Activated effector memory CD4-positive, alpha-beta T cell treated with Interleukin-2 at 50 U/mL for 16 hours (primary cell): ENCODE results near the gene ACE2.
"Not testable (repeated sequence)": the region's sequence is repeated elsewhere in the genome, so short reads cannot be mapped to it uniquely, and the experiment has no call there.

Experiments
- DNase-seq: peaks from one replicate; pipeline ENCODE4 v3.0.0-alpha.2; 2020

The ACE2 gene

DNA sequence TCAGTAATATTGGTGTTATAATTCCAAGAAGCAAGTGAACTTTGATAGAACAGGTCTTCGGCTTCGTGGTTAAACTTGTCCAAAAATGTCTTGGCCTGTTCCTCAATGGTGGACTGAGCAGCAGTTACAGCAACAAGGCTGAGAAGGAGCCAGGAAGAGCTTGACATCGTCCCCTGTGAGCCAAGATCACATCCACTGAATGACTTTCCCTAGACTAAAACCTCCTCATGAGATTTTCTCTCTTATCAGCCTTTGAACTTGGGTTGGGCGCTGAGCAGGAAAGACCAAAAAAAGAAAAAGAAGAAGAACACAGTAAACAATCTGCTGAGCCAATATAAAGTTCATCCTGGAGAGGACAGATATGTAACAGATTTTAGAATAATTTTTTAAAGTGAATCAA lies at the start of gene ACE2:
TSS of gene ACE2 (minus strand) at position 216 of the 400 bp plus-strand sequence. CDS start at position 167, 49 bp downstream.
- no peak for DNase-seq

- not testable (repeated sequence) for DNase-seq
Measured at GRCh38 chrX:15647510-15647909, 46.8 kb upstream of the ACE2 start.

GRCh38 chrX:15646543-15646942 lies 45.8 kb upstream of the ACE2 start:
- no peak for DNase-seq

GRCh38 chrX:15646031-15646430 lies 45.3 kb upstream of the ACE2 start:
- no peak for DNase-seq

- no peak for DNase-seq
Measured at GRCh38 chrX:15645266-15645665, 44.5 kb upstream of the ACE2 start.

DNA sequence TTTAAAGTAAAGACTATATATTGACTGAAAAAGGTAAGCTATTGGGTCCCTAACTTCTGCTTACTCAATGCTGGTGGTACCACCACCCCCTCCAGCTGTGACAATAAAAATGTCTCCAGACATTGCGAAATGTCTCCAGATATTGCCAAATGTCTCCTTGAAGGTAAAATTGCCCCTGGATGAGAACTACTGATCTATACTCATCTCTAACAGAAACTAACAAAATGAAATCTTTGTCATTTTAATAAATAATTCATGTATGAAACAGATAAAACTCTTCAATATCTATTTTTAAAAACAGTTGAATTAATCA lies 43.8 kb upstream of the ACE2 start:
- no peak for DNase-seq

- no peak for DNase-seq
Measured at GRCh38 chrX:15643786-15644559, 43.2 kb upstream of the ACE2 start.

- no peak for DNase-seq
Measured at GRCh38 chrX:15631637-15632036, 30.9 kb upstream of the ACE2 start.

DNA sequence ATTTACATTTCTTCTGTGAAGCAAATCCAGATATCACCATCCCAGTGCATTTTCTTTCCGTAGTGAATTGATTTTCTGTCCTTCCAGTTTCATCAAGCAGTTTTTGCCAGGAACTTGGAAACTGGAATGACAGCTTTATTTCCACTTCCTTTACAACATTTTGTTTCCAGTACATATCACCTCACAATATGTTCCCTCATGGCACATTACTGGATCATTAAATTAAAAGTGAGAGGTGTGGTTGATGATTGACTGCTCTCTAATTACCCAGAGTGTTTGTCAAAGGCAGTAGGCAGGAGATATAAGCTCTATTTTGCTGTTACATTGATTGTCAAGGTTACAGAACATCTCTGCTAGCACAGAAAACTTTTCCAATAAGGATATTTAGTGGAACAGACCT lies 22.3 kb upstream of the ACE2 start:
- no peak for DNase-seq

- DNase-seq, result no peak
Measured at GRCh38 chrX:15619053-15619755, 18.4 kb upstream of the ACE2 start.

GRCh38 chrX:15617111-15617510 lies 16.4 kb upstream of the ACE2 start:
- no peak for DNase-seq

DNA sequence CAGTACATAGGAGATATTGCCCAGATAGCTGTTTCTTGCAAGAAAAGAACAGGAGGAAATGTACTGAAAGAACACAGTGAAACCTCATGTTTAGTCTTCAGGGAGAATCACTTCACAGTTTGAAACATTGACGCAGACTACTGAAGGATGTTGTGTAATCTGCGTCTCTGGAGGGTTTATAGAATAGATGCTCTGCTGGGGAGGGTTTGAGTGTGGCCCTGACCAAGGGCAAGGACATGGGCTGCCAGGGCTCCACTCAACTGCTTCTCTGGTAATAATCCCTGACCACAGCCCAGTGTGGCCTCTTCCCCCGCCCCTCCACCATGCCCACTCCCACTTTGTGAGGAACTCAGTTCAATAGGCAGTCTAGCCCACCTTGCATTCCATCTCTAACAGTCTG lies 15.8 kb upstream of the ACE2 start:
- no peak for DNase-seq

GRCh38 chrX:15607067-15607466 lies 6.3 kb upstream of the ACE2 start:
- no peak for DNase-seq

- no peak for DNase-seq
Measured at GRCh38 chrX:15606136-15606535, 5.4 kb upstream of the ACE2 start.

DNA sequence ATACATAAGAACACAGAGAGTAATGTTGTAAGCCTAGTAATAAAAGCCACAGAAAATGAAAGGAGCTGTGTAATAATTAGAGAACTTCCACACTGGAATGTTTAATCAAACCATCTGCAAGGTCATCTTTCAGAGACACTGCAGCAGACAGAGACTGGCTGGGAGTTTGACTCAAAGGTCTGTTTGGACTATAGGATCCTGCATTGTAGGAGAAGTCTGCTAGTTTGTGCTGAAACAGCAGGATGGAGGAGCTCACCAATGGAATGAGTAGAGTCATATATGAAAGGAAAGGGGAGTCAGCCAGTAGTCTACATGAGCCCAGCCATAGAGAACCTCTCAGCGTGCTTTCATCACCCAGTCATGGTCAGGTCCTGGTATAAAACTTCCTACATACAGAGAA lies 4.5 kb upstream of the ACE2 start:
- no peak for DNase-seq

- DNase-seq, result no peak
Measured at GRCh38 chrX:15602761-15603160, 2.0 kb upstream of the ACE2 start.

DNA sequence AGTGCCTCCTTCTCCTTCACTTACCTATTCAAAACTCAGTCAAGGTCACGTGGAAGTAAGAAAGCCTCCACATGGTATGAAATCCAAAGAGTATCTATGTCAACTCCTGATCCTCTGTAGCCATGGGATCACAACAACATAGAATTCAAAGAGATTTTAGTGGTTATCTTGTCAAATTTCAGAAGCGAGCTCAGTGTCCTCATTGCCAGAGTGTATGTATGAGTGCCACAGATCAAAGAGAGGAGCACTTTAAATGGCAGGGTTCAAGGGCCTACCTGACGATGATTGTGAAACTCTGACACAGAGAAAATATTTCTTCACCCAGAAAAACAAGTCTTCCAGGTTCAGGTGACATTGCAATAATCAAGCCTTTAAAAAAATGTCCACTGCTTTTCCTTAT lies 1.2 kb upstream of the ACE2 start:
- DNase-seq, result no peak

DNA sequence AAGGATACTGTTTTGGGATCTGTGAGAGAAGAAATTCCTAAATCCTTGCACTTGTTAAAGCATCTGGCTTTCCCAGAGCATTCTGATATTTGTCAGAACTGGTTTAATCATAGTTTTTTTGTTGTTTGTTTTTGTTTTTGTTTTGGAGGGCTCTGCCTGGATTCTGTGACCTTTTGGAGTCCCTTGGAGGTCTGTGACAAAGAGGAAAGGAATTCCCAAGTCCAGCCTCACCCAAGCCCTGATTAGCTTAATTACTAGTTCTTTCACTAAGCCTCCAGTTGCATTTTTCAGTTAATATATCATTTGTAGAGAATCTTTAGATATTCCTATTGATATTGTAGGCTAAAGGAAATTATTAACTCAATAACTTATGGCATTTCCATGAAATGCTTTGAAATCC lies 711 bp downstream of the ACE2 start:
- no peak for DNase-seq

GRCh38 chrX:15599461-15599860 lies 1.3 kb downstream of the ACE2 start:
- no peak for DNase-seq

GRCh38 chrX:15598026-15598425 lies 2.7 kb downstream of the ACE2 start:
- no peak for DNase-seq

DNA sequence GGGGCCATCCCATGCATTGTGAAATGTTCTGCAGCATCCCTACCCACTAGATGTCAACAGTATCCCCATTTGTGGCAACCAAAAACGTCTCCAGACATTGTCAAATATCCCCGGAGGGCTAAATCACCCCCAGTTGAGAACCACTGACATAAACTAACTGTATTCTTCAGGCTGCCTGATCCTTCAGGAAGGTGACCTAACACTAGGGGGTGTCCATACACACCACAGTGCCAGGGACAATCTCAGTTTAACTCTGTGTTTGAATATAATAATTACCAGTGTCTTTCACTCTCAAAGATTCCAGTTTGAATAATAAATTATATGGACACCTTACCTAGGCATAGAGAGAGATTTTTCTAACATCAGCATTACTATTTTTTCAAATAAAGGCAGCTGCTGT lies 6.4 kb downstream of the ACE2 start:
- no peak for DNase-seq

DNA sequence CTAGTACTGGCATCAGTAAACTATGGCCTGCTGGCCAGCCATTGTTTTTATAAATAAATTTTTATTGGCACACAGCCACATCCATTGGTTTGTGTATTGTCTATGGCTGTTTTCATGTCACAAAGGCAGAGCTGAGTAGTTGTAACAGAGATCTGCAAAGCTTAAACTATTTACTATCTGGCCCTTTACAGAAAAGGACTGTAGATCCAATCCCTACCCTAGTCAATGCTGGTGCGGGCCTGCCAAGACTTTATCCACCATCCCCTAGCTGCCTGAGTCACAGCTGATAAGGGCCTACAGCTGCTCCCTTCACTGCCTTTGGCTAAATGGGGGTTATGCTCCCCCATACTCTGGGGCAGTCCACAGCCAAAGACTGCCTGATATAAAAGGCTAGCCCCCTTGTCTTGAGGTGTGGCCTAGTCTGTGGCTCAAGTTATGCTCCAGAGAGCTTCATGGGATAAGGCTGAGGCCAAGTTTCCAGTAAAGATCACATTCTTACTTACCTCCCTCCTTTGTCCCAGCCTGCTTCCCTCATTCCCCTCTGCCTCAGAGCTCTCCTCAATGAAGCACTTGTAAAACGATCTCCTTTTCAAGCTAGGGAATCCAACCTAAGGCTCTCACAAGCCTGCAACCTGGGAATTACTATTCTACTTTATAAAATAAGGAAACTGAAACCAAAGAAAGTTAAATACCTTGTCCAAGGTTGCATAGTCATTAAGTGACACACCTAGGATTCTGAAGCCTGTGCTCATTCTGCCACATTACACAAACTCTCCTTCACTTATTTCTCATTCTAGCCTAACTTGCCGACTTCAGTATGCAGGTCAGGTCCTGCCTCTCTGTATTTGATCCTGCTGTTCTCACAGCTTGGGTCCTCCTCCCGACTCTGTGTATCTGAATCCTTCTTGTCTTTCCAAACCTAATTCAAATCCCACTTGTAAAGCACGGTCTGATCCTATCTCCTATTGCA lies 20.7 kb downstream of the ACE2 start:
- DNase-seq, result no peak

GRCh38 chrX:15576019-15576418 lies 24.7 kb downstream of the ACE2 start:
- DNase-seq, result no peak

- no peak for DNase-seq
Measured at GRCh38 chrX:15574017-15574416, 26.7 kb downstream of the ACE2 start.
